ENCODE data around the gene KIF12. TPM values are rescaled to one million over a fixed set of nuclear protein-coding genes. Genes with fewer than 3 reads are reported as not detected.

Gene KIF12
- total RNA-seq, 1 donor from 2014 or later = 3.3 TPM

DNA sequence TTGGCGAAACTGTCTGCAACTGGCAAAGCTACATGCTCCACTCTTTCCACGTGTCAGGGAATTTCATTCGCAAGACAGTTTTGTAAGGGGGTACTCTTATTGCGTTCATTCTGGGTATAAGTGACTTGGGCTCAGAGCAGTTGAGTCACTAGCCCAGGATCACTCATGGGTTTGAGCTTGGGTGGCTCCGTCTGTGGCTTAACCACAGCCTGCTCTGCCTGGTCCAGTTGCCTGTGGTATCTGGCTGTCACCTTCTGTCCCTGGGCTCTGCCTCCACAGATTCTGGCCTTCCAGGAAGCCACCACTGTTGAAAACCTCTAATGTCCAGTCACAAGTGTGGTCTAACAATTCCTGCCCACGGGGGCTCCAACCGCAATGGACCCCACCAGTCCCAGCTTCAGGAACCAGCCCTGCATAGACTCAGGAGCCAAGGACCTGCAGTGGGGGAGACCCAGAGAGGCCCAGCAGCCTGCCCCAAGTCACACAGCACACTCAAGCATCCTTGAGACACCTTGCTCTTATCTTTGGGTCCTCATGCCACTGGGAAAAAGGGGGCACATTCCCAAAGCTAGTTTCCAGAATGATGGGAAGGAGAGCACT lies 10.4 kb downstream of the KIF12 start:
- Mint-ChIP-seq H3K9me3 (no peaks in the 10 kb centered on the region), H3K27ac (no peak overlapping the region), H3K4me3 (no peak overlapping the region), H3K4me1 (no peaks in the 10 kb centered on the region), H3K36me3 (no peaks in the 10 kb centered on the region), H3K27me3 (ENCODE audit: low read depth) (peaks cover 13% of the 10 kb centered on the region)
- no peak for TF ChIP-seq CTCF (IDR thresholded peaks at IDR 0.05; ENCODE audit: unreplicated experiment)
- no peak for DNase-seq (ENCODE audit: low spot score in 2 of 2, unreplicated experiment in 2 of 2)

GRCh38 chr9:114087721-114088120 lies 11.4 kb downstream of the KIF12 start:
- Mint-ChIP-seq H3K4me3 (no peak overlapping the region), H3K9me3 (no peaks in the 10 kb centered on the region), H3K27me3 (ENCODE audit: low read depth) (peaks cover 13% of the 10 kb centered on the region), H3K36me3 (no peaks in the 10 kb centered on the region), H3K4me1 (no peaks in the 10 kb centered on the region), H3K27ac (no peak overlapping the region)
- DNase-seq (ENCODE audit: low spot score in 2 of 2, unreplicated experiment in 2 of 2) = no peak
- TF ChIP-seq CTCF (IDR thresholded peaks at IDR 0.05; ENCODE audit: unreplicated experiment) = no peak

DNA sequence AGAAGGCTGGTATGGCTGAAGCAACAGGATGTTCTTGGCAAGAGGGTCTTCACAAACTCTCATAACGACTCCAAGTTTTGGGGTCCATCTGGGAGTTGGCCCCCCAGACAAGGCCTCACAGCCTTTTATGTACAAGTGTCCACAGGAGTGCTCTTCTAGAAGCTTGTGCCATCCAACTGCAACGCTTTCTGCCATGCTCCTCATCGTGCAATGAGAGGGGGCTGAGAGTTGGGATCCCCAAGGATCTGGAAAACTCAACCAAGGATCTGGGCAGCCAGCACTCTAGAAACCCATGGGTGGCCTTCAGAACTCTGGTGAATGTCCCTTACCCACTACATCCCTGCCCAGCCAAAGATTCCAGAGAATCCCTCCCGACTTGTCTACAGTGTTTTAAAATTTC lies 12.5 kb downstream of the KIF12 start:
- Mint-ChIP-seq H3K27ac (no peak overlapping the region), H3K4me1 (no peaks in the 10 kb centered on the region), H3K4me3 (no peak overlapping the region), H3K27me3 (ENCODE audit: low read depth) (peaks cover 13% of the 10 kb centered on the region), H3K9me3 (no peaks in the 10 kb centered on the region), H3K36me3 (no peaks in the 10 kb centered on the region)
- TF ChIP-seq CTCF (IDR thresholded peaks at IDR 0.05; ENCODE audit: unreplicated experiment) = no peak
- DNase-seq (ENCODE audit: low spot score in 2 of 2, unreplicated experiment in 2 of 2) = no peak

DNA sequence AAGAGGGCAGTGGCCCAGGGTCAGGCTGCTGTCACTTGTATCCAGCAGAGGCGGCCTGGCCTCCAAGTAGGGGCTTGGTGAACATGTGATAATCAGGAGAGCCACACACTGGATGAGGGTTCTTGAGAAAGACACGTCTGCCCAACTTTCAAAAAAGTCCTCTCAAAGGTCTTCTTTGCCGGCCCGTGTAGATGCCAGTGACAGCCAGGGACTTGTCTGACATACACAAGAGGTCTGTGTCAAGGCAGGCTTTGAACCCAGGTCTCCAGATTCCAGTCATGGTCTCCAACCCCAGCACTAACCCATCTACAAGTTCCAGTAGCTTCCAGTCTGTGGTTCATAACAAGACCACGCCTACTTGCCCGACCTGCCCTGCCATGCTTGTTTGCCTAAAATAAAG lies 13.1 kb downstream of the KIF12 start:
- H3K9me3 Mint-ChIP-seq = no peaks in the 10 kb centered on the region
- no peaks in the 10 kb centered on the region for H3K36me3 Mint-ChIP-seq
- DNase-seq (ENCODE audit: low spot score in 2 of 2, unreplicated experiment in 2 of 2) = no peak
- no peak overlapping the region for H3K27ac Mint-ChIP-seq
- no peak overlapping the region for H3K4me3 Mint-ChIP-seq
- H3K27me3 Mint-ChIP-seq (ENCODE audit: low read depth) = peaks cover 12% of the 10 kb centered on the region
- no peaks in the 10 kb centered on the region for H3K4me1 Mint-ChIP-seq
- no peak for TF ChIP-seq CTCF (IDR thresholded peaks at IDR 0.05; ENCODE audit: unreplicated experiment)

DNA sequence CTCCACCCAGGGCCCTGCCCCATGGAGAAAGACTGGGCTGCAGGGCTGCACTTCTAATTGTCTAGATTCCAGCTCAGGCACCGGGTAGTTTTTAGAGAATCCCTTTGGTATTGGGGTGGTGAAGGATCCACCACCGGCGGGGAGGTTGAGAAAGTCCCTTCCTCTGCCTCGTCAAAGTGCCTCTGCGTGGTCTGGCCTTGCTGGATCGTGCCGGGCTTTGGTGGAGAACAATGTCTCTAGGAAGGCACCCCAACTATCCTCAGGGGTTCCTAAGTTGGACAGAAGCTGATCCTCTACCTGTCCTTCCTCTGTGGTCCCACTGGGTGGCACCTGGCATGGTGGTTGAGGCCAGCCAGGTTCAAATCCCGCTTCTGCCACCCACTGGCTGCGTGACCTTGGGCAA lies 13.7 kb downstream of the KIF12 start:
- no peak overlapping the region for H3K27ac Mint-ChIP-seq
- H3K9me3 Mint-ChIP-seq = no peaks in the 10 kb centered on the region
- H3K4me3 Mint-ChIP-seq = no peak overlapping the region
- H3K27me3 Mint-ChIP-seq (ENCODE audit: low read depth) = peaks cover 12% of the 10 kb centered on the region
- no peaks in the 10 kb centered on the region for H3K4me1 Mint-ChIP-seq
- no peak for TF ChIP-seq CTCF (IDR thresholded peaks at IDR 0.05; ENCODE audit: unreplicated experiment)
- peak in 1 of 2 experiments; percentile 19 for DNase-seq (ENCODE audit: low spot score in 2 of 2, unreplicated experiment in 2 of 2)
- H3K36me3 Mint-ChIP-seq = no peaks in the 10 kb centered on the region

All from mesothelial cell of epicardium (in vitro differentiated cells).